ENCODE data around the gene ATP6AP2. TPM values are rescaled to one million over a fixed set of nuclear protein-coding genes. Genes with fewer than 3 reads are reported as not detected.

Gene ATP6AP2
- total and polyA plus RNA-seq, 9 of the 15 experiments (the other 6 are each of a cell fraction or from before 2014, with no cell fraction given), result 23.3 to 131 (median 41.9) TPM

DNA sequence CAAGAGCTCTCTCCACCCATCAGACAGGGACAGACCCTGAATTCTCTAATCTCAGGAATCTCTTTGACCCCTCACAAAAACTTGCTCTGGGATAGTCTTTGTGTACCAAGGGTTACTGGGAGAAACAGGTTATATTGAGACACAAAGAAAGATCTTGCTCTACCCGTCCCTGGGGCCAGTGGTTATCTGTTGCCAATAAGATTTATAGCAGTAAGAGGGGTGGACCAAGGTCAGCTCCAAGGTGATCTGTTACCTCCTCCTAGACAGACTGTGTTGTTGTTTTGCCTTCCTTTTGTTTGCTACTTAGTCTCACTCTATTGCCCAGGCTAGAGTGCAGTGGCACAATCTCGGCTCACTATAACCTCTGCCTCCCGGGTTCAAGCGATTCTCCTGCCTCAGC lies 16.3 kb upstream of the ATP6AP2 start (continued):
- TF ChIP-seq BCLAF1 (IDR thresholded peaks at IDR 0.05; ENCODE audit: borderline replicate concordance in 1 of 2, control insufficient read depth in 1 of 2, low read depth in 2 of 2, low read length in 1 of 2), result no peak
- TF ChIP-seq ZBTB8A (IDR thresholded peaks at IDR 0.05; ENCODE audit: partially characterized antibody), result no peak
- no peak for TF ChIP-seq PURB (CRISPR knock-in tag; IDR thresholded peaks at IDR 0.05; ENCODE audit: low read depth)
- TF ChIP-seq MXD1 (CRISPR knock-in tag; IDR thresholded peaks at IDR 0.05; ENCODE audit: borderline replicate concordance, poor library complexity, severe bottlenecking), result no peak
- no peak for TF ChIP-seq U2AF2 (optimal IDR thresholded peaks at IDR 0.05; ENCODE audit: low read depth, low read length)
- no peak for TF ChIP-seq ARID4B (CRISPR knock-in tag; IDR thresholded peaks at IDR 0.05)
- TF ChIP-seq CBX3 (IDR thresholded peaks at IDR 0.05; ENCODE audit: borderline replicate concordance in 1 of 2, low read length in 2 of 2), result no peak
- no peak for TF ChIP-seq SMARCE1 (IDR thresholded peaks at IDR 0.05)
- TF ChIP-seq ZNF586 (CRISPR knock-in tag; conservative IDR thresholded peaks at IDR 0.05), result no peak
- no peak for TF ChIP-seq SPI1 (IDR thresholded peaks at IDR 0.05; ENCODE audit: borderline replicate concordance, low read depth, low read length)
- TF ChIP-seq ZNF23 (CRISPR knock-in tag; IDR thresholded peaks at IDR 0.05), result no peak
- no peak for TF ChIP-seq POU5F1 (IDR thresholded peaks at IDR 0.05; ENCODE audit: borderline replicate concordance, low read depth, low read length, partially characterized antibody)
- no peak for TF ChIP-seq BDP1 (IDR thresholded peaks at IDR 0.05; ENCODE audit: insufficient read depth, insufficient read length)
- no peak for TF ChIP-seq RFX5 (IDR thresholded peaks at IDR 0.05; ENCODE audit: low read depth, low read length)
- TF ChIP-seq MEIS2 (IDR thresholded peaks at IDR 0.05; ENCODE audit: partially characterized antibody), result peak; percentile 77
- no peak for TF ChIP-seq KDM2B (CRISPR knock-in tag; IDR thresholded peaks at IDR 0.05)
- TF ChIP-seq HOMEZ (CRISPR knock-in tag; IDR thresholded peaks at IDR 0.05), result no peak
- TF ChIP-seq, protein P1, sequence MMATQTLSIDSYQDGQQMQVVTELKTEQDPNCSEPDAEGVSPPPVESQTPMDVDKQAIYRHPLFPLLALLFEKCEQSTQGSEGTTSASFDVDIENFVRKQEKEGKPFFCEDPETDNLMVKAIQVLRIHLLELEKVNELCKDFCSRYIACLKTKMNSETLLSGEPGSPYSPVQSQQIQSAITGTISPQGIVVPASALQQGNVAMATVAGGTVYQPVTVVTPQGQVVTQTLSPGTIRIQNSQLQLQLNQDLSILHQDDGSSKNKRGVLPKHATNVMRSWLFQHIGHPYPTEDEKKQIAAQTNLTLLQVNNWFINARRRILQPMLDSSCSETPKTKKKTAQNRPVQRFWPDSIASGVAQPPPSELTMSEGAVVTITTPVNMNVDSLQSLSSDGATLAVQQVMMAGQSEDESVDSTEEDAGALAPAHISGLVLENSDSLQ (IDR thresholded peaks at IDR 0.05), result peak; percentile 36; the same call in 1 of the 2 replicates
